Common myeloid progenitor, CD34-positive (primary cell): Measurements from ENCODE around the gene GNB5.

Source experiments
- CTCF ChIA-PET: fragments of 350-600 bp; sonication (Branson Sonifier 250); formaldehyde crosslinking; loops from one replicate; lab custom pipeline; 2021; ENCODE audit warnings: antibody characterized with exemption; lab: Charles Lee
- POLR2A ChIA-PET: fragments of 350-600 bp; sonication (Branson Sonifier 250); formaldehyde crosslinking; loops from one replicate; lab custom pipeline; 2021; ENCODE audit warnings: antibody characterized with exemption; lab: Charles Lee
- DNase-seq, 3 donors: peaks; one replicate each; pipeline versions ENCODE4 v3.0.0 to v3.0.0-alpha.2; 2013
- H3K27ac ChIP-seq, 2 experiments: 1 replicate in 1 of 2; 2 replicates in 1 of 2; pipeline ENCODE4 v1.7.0; 2013; ENCODE audit warnings: inconsistent platforms in 2 of 2, low read length in 2 of 2, mild to moderate bottlenecking in 2 of 2, low read depth in 1 of 2, moderate library complexity in 1 of 2; ENCODE audit not compliant: severe bottlenecking in 2 of 2, insufficient read depth in 1 of 2, poor library complexity in 1 of 2
- H3K27me3 ChIP-seq, 5 experiments: replicated peaks in 2 of 5; 1 replicate in 3 of 5; 2 replicates in 2 of 5; pipeline versions ENCODE4 v1.6.1 to v1.7.0; 2013; ENCODE audit warnings: low read length in 4 of 5, mild to moderate bottlenecking in 2 of 5, moderate library complexity in 2 of 5, inconsistent platforms in 1 of 5; ENCODE audit not compliant: insufficient read depth in 5 of 5, control insufficient read depth in 4 of 5
- H3K36me3 ChIP-seq, 4 experiments: 1 replicate in 2 of 4; 2 replicates in 2 of 4; pipeline versions ENCODE4 v1.6.1 to v1.7.0; 2013; ENCODE audit warnings: low read length in 3 of 4, control low read depth in 1 of 4, mild to moderate bottlenecking in 1 of 4; ENCODE audit not compliant: control insufficient read depth in 4 of 4, insufficient read depth in 4 of 4
- H3K4me1 ChIP-seq, 4 experiments: 1 replicate in 3 of 4; 2 replicates in 1 of 4; pipeline versions ENCODE4 v1.6.1 to v1.7.1; 2013; ENCODE audit warnings: low read length in 3 of 4, mild to moderate bottlenecking in 3 of 4, control low read depth in 1 of 4, inconsistent platforms in 1 of 4, moderate library complexity in 1 of 4; ENCODE audit not compliant: control insufficient read depth in 4 of 4, insufficient read depth in 4 of 4; ENCODE audit errors: control extremely low read depth in 1 of 4
- H3K4me3 ChIP-seq, 7 experiments: 1 replicate in 4 of 7; 2 replicates in 3 of 7; pipeline versions ENCODE4 v1.5.1 to v1.7.0; 2013; ENCODE audit warnings: mild to moderate bottlenecking in 7 of 7, low read length in 6 of 7, moderate library complexity in 6 of 7, inconsistent platforms in 2 of 7, low read depth in 2 of 7, control low read depth in 1 of 7; ENCODE audit not compliant: insufficient read depth in 4 of 7, control insufficient read depth in 1 of 7; ENCODE audit errors: extremely low read depth in 1 of 7
- H3K9me3 ChIP-seq, 5 experiments: 1 replicate in 4 of 5; 2 replicates in 1 of 5; pipeline versions ENCODE4 v1.6.1 to v1.7.1; 2013; ENCODE audit warnings: low read length in 4 of 5, mild to moderate bottlenecking in 2 of 5, inconsistent platforms in 1 of 5, low read depth in 1 of 5, moderate library complexity in 1 of 5; ENCODE audit not compliant: control insufficient read depth in 4 of 5, insufficient read depth in 2 of 5; ENCODE audit errors: control extremely low read depth in 1 of 5
- WGBS: methylation state at CpG from one replicate; pipeline ENCODE4 v1.1.5; 2013; ENCODE audit not compliant: insufficient coverage; 5-methylcytosine and 5-hydroxymethylcytosine counted together

Gene GNB5

GRCh38 chr15:52121006-52121405, 70.2 kb downstream of the GNB5 start:
- ChIA-PET POLR2A (no interaction called here), CTCF (interaction anchor here (0.6 kb wide), 1 partner anchor 8 kb away, joined by 5 read pairs; no protein-coding TSS in a partner anchor)
- Histone ChIP-seq H3K27me3 (no peaks in the 10 kb centered on the region), H3K9me3 (no peaks in the 10 kb centered on the region), H3K4me1 (peaks cover 0 to 7% (median 4%) of the 10 kb centered on the region in 4 experiments), H3K27ac (no peak overlapping the region), H3K36me3 (peaks cover 3 to 10% (median 6%) of the 10 kb centered on the region in 4 experiments), H3K4me3 (no peak overlapping the region)
- WGBS: 93% methylated on average over 5 of the region's 5 CpGs
- DNase-seq: no peak

- Histone ChIP-seq H3K4me3 (no peak overlapping the region), H3K4me1 (peaks cover 0 to 13% (median 8%) of the 10 kb centered on the region in 4 experiments), H3K36me3 (peaks cover under 1 to 8% (median 4%) of the 10 kb centered on the region in 4 experiments), H3K27me3 (no peaks in the 10 kb centered on the region), H3K9me3 (no peaks in the 10 kb centered on the region), H3K27ac (no peak overlapping the region)
- CTCF ChIA-PET: interaction anchor here (0.6 to 1.1 kb wide), 3 partner anchors 8 to 17 kb away, joined by 3 to 5 read pairs (median 3); no protein-coding TSS in a partner anchor
- POLR2A ChIA-PET: no interaction called here
- DNase-seq: no peak
- no CpG with 5 or more reads among the region's 2 CpGs for WGBS
Observed at GRCh38 chr15:52120488-52120887, 70.7 kb downstream of the GNB5 start.

- no peaks in the 10 kb centered on the region for H3K9me3 ChIP-seq
- peaks cover 0 to 7% (median 3%) of the 10 kb centered on the region in 4 experiments for H3K36me3 ChIP-seq
- POLR2A ChIA-PET: no interaction called here
- H3K4me1 ChIP-seq: peaks cover 0 to 14% (median 9%) of the 10 kb centered on the region in 4 experiments
- no peak overlapping the region for H3K4me3 ChIP-seq
- CTCF ChIA-PET: interaction anchor here (1.1 to 1.6 kb wide), 3 partner anchors 11 to 40 kb away, joined by 3 to 4 read pairs (median 3); no protein-coding TSS in a partner anchor
- WGBS: 87% methylated on average over 2 of the region's 3 CpGs
- H3K27ac ChIP-seq: no peak overlapping the region
- no peak for DNase-seq
- no peaks in the 10 kb centered on the region for H3K27me3 ChIP-seq
Observed at GRCh38 chr15:52118969-52119749, 72.0 kb downstream of the GNB5 start.

- Histone ChIP-seq H3K27ac (no peak overlapping the region), H3K4me1 (peaks cover 2 to 16% (median 9%) of the 10 kb centered on the region in 4 experiments), H3K9me3 (no peaks in the 10 kb centered on the region), H3K36me3 (peaks cover 0 to 6% (median 2%) of the 10 kb centered on the region in 4 experiments), H3K4me3 (no peak overlapping the region), H3K27me3 (no peaks in the 10 kb centered on the region)
- CTCF ChIA-PET: interaction anchor here (1.0 to 1.4 kb wide), 2 partner anchors 11 to 23 kb away, joined by 3 to 4 read pairs; no protein-coding TSS in a partner anchor
- no peak for DNase-seq
- POLR2A ChIA-PET: interaction anchor here (0.7 kb wide), 1 partner anchor 20 kb away, joined by 4 read pairs; no protein-coding TSS in a partner anchor
- 100% methylated on average over 9 of the region's 9 CpGs for WGBS
Observed at GRCh38 chr15:52117549-52117948, 73.6 kb downstream of the GNB5 start.

GRCh38 chr15:52115598-52116427, 75.4 kb downstream of the GNB5 start:
- WGBS: 92% methylated on average over 2 of the region's 9 CpGs
- Histone ChIP-seq H3K27ac (no peak overlapping the region), H3K9me3 (no peaks in the 10 kb centered on the region), H3K27me3 (peaks cover 0 to 8% (median 0%) of the 10 kb centered on the region in 5 experiments), H3K36me3 (peaks cover 0 to under 1% (median 0%) of the 10 kb centered on the region in 4 experiments), H3K4me1 (peaks cover 5 to 25% (median 12%) of the 10 kb centered on the region in 4 experiments), H3K4me3 (no peak overlapping the region)
- ChIA-PET POLR2A (no interaction called here), CTCF (interaction anchor here (1.0 to 5.1 kb wide), 3 partner anchors 9 to 22 kb away, joined by 3 to 25 read pairs (median 4); no protein-coding TSS in a partner anchor)
- peak in 1 of 3 donors; percentile 42 for DNase-seq

- ChIA-PET CTCF (interaction anchor here (1.8 to 5.1 kb wide), 2 partner anchors 8 to 24 kb away, joined by 4 to 25 read pairs; no protein-coding TSS in a partner anchor), POLR2A (interaction anchor here (0.6 kb wide), 1 partner anchor 17 kb away, joined by 3 read pairs; no protein-coding TSS in a partner anchor)
- 93% methylated on average over 4 of the region's 5 CpGs for WGBS
- no peak for DNase-seq
- no peaks in the 10 kb centered on the region for H3K9me3 ChIP-seq
- H3K36me3 ChIP-seq: no peaks in the 10 kb centered on the region
- peaks cover 0 to 8% (median 0%) of the 10 kb centered on the region in 5 experiments for H3K27me3 ChIP-seq
- no peak overlapping the region for H3K4me3 ChIP-seq
- H3K27ac ChIP-seq: no peak overlapping the region
- peaks cover 5 to 25% (median 12%) of the 10 kb centered on the region in 4 experiments for H3K4me1 ChIP-seq
Observed at GRCh38 chr15:52114261-52115055, 76.7 kb downstream of the GNB5 start.
